Activated CD4-positive, CD25-positive, alpha-beta regulatory T cell treated with anti-CD3 and anti-CD28 coated beads, Interleukin-2, amount 50 U/mL, for 72 hours (primary cell): Measurements from ENCODE around the gene CPNE7.

ENCODE experiments used
- DNase-seq: peaks from one replicate; pipeline ENCODE4 v3.0.0; 2021

The CPNE7 gene

DNA sequence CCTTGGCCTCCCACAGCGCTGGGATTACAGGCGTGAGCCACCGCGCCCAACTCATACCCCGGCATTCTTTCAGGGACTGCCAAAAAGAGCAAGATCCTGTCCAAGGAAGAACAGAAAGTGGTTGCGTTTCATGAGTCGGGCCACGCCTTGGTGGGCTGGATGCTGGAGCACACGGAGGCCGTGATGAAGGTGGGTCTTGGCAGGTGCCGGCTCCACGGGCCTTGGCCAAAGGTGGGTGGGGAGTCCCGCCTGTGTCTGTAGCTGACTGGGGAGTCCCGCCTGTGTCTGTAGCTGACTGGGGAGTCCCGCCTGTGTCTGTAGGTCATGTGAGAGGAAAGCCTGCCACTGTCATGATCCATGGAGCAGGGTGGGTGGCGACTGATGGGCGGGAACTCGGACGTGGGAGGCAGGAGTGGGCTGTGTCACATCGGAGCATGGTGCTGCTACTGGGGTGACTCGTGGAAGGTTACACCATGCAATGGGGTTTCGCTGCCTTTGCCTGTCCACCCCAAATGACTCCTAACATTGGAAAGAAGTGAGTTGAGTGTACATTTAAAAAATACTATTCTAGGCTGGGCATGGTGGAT lies 25.0 kb upstream of the CPNE7 start:
- DNase-seq, result no peak

- DNase-seq, result no peak
Measured at GRCh38 chr16:89552329-89552728, 23.2 kb upstream of the CPNE7 start.

DNA sequence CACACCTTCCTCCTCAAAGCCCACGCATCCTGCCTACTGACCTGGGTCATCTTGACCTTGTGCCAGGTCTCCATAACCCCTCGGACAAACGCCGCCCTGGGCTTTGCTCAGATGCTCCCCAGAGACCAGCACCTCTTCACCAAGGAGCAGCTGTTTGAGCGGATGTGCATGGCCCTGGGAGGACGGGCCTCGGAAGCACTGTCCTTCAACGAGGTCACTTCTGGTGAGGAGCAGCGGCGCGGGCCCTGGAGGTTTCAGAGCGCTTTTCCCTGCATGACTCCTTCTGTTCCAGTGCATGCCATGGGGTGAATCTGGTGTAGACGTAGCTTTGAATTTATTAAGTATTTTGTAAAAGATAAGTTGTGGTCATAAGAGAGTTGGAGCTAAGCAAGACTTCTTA lies 22.6 kb upstream of the CPNE7 start:
- DNase-seq, result no peak

DNA sequence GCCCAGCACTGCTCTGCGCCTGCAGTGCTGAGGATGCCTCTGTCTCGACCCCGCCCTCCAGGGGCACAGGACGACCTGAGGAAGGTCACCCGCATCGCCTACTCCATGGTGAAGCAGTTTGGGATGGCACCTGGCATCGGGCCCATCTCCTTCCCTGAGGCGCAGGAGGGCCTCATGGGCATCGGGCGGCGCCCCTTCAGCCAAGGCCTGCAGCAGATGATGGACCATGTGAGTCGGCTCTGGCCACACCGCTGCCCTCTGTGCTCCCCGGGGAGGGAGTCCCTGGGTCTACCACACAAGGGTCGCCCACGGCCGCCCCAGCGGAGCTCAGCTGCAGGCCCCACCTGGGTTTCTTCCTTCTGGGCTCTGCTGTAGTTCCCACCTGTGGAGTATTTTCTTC lies 21.8 kb upstream of the CPNE7 start:
- DNase-seq, result no peak

DNA sequence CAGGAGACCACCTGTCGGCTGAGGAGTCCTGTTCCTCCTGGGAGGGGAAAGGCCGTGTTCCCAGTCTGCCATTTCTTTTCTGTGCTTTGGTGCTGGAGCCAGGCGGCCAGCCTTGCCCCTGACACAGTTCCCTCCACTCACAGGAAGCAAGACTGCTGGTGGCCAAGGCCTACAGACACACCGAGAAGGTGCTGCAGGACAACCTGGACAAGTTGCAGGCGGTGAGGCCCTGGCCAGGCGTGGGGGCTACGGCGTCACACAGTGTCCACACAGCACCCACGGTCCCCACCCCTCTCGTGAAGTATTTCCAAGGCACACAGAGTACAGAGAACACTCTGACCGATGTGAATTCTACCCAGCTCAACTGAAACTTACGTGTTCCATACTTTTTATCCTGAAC lies 21.2 kb upstream of the CPNE7 start:
- no peak for DNase-seq

GRCh38 chr16:89555265-89555664 lies 20.3 kb upstream of the CPNE7 start:
- DNase-seq, result no peak

DNA sequence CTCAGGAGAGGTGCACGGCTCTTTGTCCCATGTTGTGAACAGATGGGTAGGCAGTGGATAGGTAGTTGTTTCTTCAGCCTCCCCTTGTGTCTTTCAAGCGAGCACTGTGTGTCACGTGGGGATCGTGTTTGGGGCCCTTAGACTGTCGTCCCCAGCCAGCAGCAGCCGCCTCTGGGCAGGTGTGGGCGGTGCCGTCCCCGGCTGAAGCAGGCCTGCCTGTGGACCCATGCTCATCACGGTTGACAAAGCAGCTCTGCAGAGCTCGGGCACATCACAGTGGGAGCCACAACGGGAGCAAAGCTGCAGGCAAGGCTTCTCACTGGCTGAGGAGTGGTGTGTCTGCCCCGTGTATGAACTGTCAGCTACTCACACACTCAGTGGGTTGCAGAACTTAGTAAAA lies 19.8 kb upstream of the CPNE7 start:
- DNase-seq, result no peak

GRCh38 chr16:89556750-89557689 lies 18.5 kb upstream of the CPNE7 start:
- DNase-seq, result peak; percentile 83

GRCh38 chr16:89557690-89558490 lies 17.7 kb upstream of the CPNE7 start:
- DNase-seq, result no peak

DNA sequence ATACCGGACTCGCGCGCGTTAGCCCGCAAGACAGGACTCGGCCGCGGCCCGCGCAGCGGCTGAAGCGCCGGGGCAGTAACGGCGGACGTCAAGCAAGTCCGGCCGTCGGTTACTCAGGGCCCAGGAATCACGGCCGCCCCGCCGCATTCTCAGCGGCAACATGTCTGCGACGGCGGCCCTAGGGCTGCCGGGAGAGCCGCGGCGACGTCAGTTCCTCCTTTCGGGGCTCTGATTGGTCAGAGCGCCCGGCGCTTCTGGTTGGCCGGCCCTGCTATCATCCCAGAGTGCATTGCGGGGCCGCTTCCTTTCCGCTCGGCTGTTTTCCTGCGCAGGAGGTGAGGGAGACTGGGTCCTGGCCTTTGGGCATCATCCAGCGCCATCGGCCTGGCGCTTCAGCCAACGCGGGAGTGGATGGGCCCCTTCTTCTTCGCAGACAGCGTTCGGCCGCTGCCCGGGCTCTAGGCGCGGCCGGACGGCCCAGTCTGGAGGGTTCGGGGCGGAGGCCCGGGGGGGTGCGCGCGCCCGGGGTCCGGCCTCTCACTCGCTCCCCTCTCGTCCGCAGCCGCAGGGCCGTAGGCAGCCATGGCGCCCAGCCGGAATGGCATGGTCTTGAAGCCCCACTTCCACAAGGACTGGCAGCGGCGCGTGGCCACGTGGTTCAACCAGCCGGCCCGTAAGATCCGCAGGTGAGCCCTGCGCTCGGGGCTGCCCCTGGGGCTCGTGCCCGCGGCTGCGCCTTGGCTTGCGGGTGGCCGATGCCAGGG lies 15.0 kb upstream of the CPNE7 start, which contains the start of gene RPL13:
Gene RPL13 (plus strand): TSS at position 305 of the 764 bp plus-strand sequence. CDS start 278 bp downstream, at position 583.
- DNase-seq, result peak; percentile 90

DNA sequence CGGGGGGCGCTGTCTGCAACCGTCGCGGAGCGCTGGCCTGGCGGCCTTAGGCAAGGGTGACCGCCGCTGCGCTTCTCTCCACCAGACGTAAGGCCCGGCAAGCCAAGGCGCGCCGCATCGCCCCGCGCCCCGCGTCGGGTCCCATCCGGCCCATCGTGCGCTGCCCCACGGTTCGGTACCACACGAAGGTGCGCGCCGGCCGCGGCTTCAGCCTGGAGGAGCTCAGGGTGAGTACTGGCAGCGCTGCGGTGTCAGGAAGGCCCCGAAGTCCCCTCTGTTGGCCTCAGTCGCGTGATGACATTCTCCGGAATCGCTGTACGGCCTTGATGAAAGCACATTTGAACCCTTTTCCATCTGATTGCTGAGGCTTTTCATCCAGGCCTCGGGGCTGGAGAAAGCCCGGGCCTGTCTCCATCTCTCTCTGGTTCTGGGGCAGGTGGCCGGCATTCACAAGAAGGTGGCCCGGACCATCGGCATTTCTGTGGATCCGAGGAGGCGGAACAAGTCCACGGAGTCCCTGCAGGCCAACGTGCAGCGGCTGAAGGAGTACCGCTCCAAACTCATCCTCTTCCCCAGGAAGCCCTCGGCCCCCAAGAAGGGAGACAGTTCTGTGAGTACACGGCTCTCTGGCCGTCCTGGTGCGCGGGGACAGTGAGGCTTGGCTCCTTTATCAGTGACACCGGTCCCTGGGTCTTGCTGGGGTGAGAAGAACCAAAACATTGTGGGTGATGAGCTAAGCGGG lies 14.2 kb upstream of the CPNE7 start:
- DNase-seq, result peak; percentile 66

DNA sequence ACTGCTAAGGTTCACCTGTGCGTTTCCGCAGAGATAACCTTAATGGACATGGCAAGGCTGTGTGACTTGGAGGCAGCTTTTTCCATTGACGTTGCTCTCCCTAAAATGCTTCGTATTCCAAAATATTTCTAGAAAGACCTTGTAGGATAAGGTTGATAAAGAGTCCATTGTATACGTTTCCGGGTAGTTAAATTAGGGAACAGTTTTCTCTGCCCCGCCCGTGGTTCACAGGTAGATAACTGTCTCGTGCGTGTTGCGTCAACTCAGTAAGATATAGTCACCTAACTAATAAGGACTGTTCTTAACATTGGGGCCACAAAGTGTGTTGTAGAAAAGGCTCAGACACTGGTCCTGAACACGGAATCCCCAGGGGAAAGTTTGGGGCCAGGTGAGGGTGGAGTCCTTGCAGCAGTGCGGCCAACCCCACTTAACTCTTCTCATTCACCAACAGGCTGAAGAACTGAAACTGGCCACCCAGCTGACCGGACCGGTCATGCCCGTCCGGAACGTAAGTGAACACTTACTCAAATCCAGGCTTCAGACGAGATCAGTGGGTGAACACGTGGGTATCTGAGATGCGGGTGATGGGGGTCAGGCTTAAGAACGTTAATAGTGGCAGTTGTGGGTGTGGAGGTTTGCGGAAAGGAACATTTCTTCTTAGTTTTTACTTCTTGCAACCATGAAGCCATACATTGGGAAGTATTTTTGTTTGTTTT lies 13.5 kb upstream of the CPNE7 start:
- DNase-seq, result no peak

- no peak for DNase-seq
Measured at GRCh38 chr16:89562939-89563338, 12.6 kb upstream of the CPNE7 start.

DNA sequence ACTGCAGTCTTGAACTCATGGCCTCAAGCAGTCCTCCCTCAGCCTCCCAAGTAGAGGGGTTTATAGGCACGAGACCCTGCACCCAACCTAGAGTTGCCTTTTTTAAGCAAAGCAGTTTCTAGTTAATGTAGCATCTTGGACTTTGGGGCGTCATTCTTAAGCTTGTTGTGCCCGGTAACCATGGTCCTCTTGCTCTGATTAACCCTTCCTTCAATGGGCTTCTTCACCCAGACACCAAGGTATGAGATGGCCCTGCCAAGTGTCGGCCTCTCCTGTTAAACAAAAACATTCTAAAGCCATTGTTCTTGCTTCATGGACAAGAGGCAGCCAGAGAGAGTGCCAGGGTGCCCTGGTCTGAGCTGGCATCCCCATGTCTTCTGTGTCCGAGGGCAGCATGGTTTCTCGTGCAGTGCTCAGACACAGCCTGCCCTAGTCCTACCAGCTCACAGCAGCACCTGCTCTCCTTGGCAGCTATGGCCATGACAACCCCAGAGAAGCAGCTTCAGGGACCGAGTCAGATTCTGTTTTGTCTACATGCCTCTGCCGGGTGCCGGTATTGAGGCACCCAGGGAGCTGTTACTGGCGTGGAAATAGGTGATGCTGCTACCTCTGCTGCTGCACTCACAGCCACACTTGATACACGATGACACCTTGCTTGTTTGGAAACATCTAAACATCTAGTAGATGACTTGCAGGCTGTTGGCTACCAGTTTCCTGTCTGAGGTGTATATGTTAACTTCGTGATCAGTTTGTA lies 11.7 kb upstream of the CPNE7 start:
- no peak for DNase-seq

GRCh38 chr16:89564476-89565255 lies 10.9 kb upstream of the CPNE7 start:
- no peak for DNase-seq

GRCh38 chr16:89565256-89565505 lies 10.4 kb upstream of the CPNE7 start:
- no peak for DNase-seq

- DNase-seq, result peak; percentile 67
Measured at GRCh38 chr16:89565506-89566372, 9.8 kb upstream of the CPNE7 start.

DNA sequence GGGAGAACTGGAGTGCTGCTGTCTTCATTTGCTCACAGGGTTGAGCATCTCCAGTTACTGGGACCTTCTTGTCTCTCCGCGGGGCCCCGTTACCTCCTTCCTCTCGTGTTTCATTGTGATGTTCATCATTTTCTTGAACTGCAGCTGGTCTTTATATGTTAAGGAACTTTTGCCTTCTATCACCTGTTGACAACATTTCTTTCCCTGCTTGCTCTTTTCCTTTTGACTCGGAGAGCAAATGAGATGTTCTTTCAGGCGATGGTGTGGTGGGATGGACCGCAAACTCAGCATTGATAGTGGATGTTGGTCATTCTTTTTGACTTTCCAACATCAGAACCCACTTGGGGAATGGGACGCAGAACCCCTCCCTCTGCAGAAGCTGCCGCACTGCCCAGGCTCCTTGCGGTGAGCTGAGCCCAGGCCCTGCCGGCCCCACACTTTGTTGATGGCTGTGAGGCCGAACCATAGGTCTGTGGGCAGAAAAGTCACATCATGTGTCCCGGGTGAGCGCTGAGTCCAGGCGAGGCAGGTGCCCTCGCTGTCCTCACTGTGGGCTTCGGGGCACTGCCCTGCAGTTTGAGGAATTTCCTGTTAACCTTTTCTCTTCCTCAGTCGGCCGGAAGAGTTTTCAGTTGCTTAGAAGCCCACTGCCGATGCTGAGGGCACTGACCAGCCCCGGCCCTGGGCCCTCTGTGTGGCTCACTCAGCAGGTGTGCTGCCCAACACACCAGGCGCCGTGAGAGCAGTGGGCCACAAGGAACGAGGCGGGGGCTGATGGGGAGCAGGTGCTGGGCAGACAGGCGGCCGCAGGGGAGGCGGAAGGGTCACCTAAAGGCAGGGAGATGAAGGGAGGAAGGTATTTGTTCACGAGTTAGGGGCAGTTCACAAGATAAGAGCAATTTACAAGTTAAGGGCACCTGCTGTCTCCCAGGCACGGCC lies 7.6 kb upstream of the CPNE7 start:
- no peak for DNase-seq
